ENCODE data around the gene NAB2. TPM values are rescaled to one million over a fixed set of nuclear protein-coding genes. Genes with fewer than 3 reads are reported as not detected.

Gene NAB2
- total and polyA plus RNA-seq, 10 of the 15 experiments (the other 5 are each of a cell fraction or from before 2014, with no cell fraction given) = 0.35 to 35.2 (median 15.3) TPM

DNA sequence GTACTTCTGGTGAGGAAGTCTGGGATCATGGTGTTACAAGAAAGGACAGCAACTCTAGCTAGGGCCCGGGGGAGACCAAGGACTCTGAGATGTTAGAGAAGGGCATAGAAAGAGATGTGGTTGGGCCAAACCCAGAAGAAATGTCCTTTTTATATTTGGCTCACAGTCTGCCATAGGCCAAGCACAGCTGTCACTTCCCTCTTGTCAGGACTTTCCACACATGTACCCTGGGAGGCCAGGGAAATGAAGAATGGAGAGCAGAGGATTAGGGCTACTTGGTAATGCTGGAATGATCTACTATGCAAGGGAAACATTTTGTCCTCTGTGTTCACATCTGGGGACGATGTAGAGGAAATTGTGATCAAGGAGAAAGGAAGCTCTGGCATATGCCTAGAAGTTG is 48.2 kb upstream of the NAB2 start:
- no peak for DNase-seq (ENCODE audit: low read depth, low spot score)
- H3K36me3 ChIP-seq (ENCODE audit: control insufficient read depth in 2 of 2, insufficient read depth in 2 of 2, low read length in 1 of 2) = no peaks in the 10 kb centered on the region
- no peak for ATAC-seq
- no peaks in the 10 kb centered on the region for H3K79me2 ChIP-seq (ENCODE audit: control insufficient read depth, insufficient read depth, low read length)
- FAIRE-seq = peak; percentile 54
- no peaks in the 10 kb centered on the region for H4K20me1 ChIP-seq (ENCODE audit: control insufficient read depth, insufficient read depth)
- no TSS peak for BruUV-seq (replicated peaks)
- CTCF ChIA-PET = interaction anchor here (0.7 to 1.9 kb wide), 8 partner anchors 9 to 168 kb away, joined by 3 to 5 read pairs (median 4); partner anchors contain the start of gene STAT6
- H3K9me3 ChIP-seq (replicated peaks; ENCODE audit: control insufficient read depth, insufficient read depth, low read length) = no peaks in the 10 kb centered on the region; the same call in 2 of the 3 replicates
- no peak overlapping the region for H2AFZ ChIP-seq (ENCODE audit: control insufficient read depth, low read depth, low read length)
- intact Hi-C loops (cut with micrococcal nuclease; ENCODE audit: unreplicated experiment) (no loop called here), in situ Hi-C loops (cut with MboI) (no loop called here)
- no peak overlapping the region for H3K9ac ChIP-seq (ENCODE audit: control insufficient read depth, insufficient read depth, low read length)
- POLR2A ChIA-PET = interaction anchor here (0.9 kb wide), 1 partner anchor 262 kb away, joined by 3 read pairs; no protein-coding TSS in a partner anchor
- RAD21 ChIA-PET (ENCODE audit: unreplicated experiment) = interaction anchor here (1.1 kb wide), 1 partner anchor 9 kb away, joined by 4 read pairs; no protein-coding TSS in a partner anchor
- 0% methylated on average over 2 of the region's 2 CpGs for WGBS (ENCODE audit: insufficient coverage, insufficient replicate concordance, low lambda C conversion rate, missing lambda C conversion rate)
- H3K4me1 ChIP-seq (ENCODE audit: control insufficient read depth, insufficient read depth, low read length) = no peaks in the 10 kb centered on the region
- H3K4me3 ChIP-seq = no peak overlapping the region
- no peaks in the 10 kb centered on the region; a peak in 1 of 4 replicates for H3K27me3 ChIP-seq (replicated peaks in 1 of 2; ENCODE audit: control insufficient read depth in 2 of 2, insufficient read depth in 2 of 2, low read length in 1 of 2)
- no peak overlapping the region for H3K27ac ChIP-seq (ENCODE audit: control insufficient read depth, insufficient read depth)
- SMC1A ChIA-PET (ENCODE audit: uncharacterized antibody, unreplicated experiment) = interaction anchor here (1.5 to 1.7 kb wide), 2 partner anchors 16 to 28 kb away, joined by 3 to 5 read pairs; no protein-coding TSS in a partner anchor
- H3K4me2 ChIP-seq (ENCODE audit: control insufficient read depth, insufficient read depth) = no peak overlapping the region
- TF ChIP-seq ZNF217 (IDR thresholded peaks at IDR 0.05) (no peak), EGR1 (IDR thresholded peaks at IDR 0.05; ENCODE audit: borderline replicate concordance in 1 of 2, low read depth in 2 of 2, low read length in 2 of 2) (no peak), IRF3 (IDR thresholded peaks at IDR 0.05) (no peak), NFYA (IDR thresholded peaks at IDR 0.05; ENCODE audit: borderline replicate concordance, low read depth, low read length) (no peak), RBBP5 (conservative IDR thresholded peaks at IDR 0.05) (no peak), ZSCAN29 (IDR thresholded peaks at IDR 0.05) (no peak)

- CTCF ChIA-PET = interaction anchor here (0.6 kb wide), 1 partner anchor 276 kb away, joined by 3 read pairs; no protein-coding TSS in a partner anchor
- Histone ChIP-seq H3K9me3 (replicated peaks; ENCODE audit: control insufficient read depth, insufficient read depth, low read length) (no peaks in the 10 kb centered on the region; the same call in 2 of the 3 replicates), H3K4me1 (ENCODE audit: control insufficient read depth, insufficient read depth, low read length) (peaks cover 10% of the 10 kb centered on the region), H3K4me3 (no peak overlapping the region), H3K9ac (ENCODE audit: control insufficient read depth, insufficient read depth, low read length) (no peak overlapping the region), H4K20me1 (ENCODE audit: control insufficient read depth, insufficient read depth) (no peaks in the 10 kb centered on the region), H2AFZ (ENCODE audit: control insufficient read depth, low read depth, low read length) (no peak overlapping the region), H3K4me2 (ENCODE audit: control insufficient read depth, insufficient read depth) (no peak overlapping the region), H3K27me3 (replicated peaks in 1 of 2; ENCODE audit: control insufficient read depth in 2 of 2, insufficient read depth in 2 of 2, low read length in 1 of 2) (no peaks in the 10 kb centered on the region; a peak in 1 of 4 replicates), H3K27ac (ENCODE audit: control insufficient read depth, insufficient read depth) (no peak overlapping the region), H3K79me2 (ENCODE audit: control insufficient read depth, insufficient read depth, low read length) (no peaks in the 10 kb centered on the region), H3K36me3 (ENCODE audit: control insufficient read depth in 2 of 2, insufficient read depth in 2 of 2, low read length in 1 of 2) (no peaks in the 10 kb centered on the region)
- ATAC-seq (no peak), FAIRE-seq (no peak), DNase-seq (ENCODE audit: low read depth, low spot score) (no peak)
- POLR2A ChIA-PET = no interaction called here
- no peak for TF ChIP-seq CBX5 (IDR thresholded peaks at IDR 0.05; ENCODE audit: low read depth)
- 44% methylated on average over 2 of the region's 2 CpGs for WGBS (ENCODE audit: insufficient coverage, insufficient replicate concordance, low lambda C conversion rate, missing lambda C conversion rate)
- SMC1A ChIA-PET (ENCODE audit: uncharacterized antibody, unreplicated experiment) = no interaction called here
- in situ Hi-C loops (cut with MboI) = no loop called here
- RAD21 ChIA-PET (ENCODE audit: unreplicated experiment) = no interaction called here
- no TSS peak for BruUV-seq (replicated peaks)
- intact Hi-C loops (cut with micrococcal nuclease; ENCODE audit: unreplicated experiment) = no loop called here
Measured at GRCh38 chr12:57042695-57043094, 46.2 kb upstream of the NAB2 start.
